Esophagus muscularis mucosa (tissue), 4 donors: ENCODE measurements around the gene EPM2A.

ENCODE experiments used
- CTCF ChIP-seq, 3 experiments: fragments of 200-600 bp in 2 of 3; fragments of 450-650 bp in 1 of 3; sonication (generic) in 2 of 3; IDR thresholded peaks; one replicate each; pipeline ENCODE4 v1.5.1; 2017 to 2019; ENCODE audit warnings: antibody characterized with exemption in 3 of 3, mild to moderate bottlenecking in 2 of 3, moderate library complexity in 1 of 3
- EP300 ChIP-seq: sonication (generic); formaldehyde crosslinking; IDR thresholded peaks from one replicate; pipeline ENCODE4 v1.6.1; 2017; ENCODE audit warnings: antibody characterized with exemption
- POLR2A ChIP-seq: fragments of 450-650 bp; IDR thresholded peaks from one replicate; pipeline ENCODE4 v1.6.1; 2017; ENCODE audit warnings: antibody characterized with exemption, moderate library complexity, mild to moderate bottlenecking, low read depth

- TF ChIP-seq CTCF (IDR thresholded peaks at IDR 0.05): no peak
- no peak for TF ChIP-seq POLR2A
- no peak for TF ChIP-seq EP300
Measured at GRCh38 chr6:145632971-145633370, 102.3 kb downstream of the EPM2A start.
